Muscle layer of duodenum (tissue), 2 donors: ENCODE data around the gene RAPGEF2.

Experiments used
- H3K27ac ChIP-seq: one replicate; pipeline ENCODE4 v1.7.0; 2013; ENCODE audit warnings: mild to moderate bottlenecking, low read length
- H3K27me3 ChIP-seq: one replicate; pipeline ENCODE4 v1.7.0; 2013; ENCODE audit warnings: low read depth, mild to moderate bottlenecking, control low read depth, low read length
- H3K36me3 ChIP-seq, 2 donors: one replicate each; pipeline ENCODE4 v1.7.0; 2013; ENCODE audit warnings: low read length in 2 of 2, control low read depth in 1 of 2, mild to moderate bottlenecking in 1 of 2; ENCODE audit not compliant: insufficient read depth in 2 of 2, control insufficient read depth in 1 of 2
- H3K4me1 ChIP-seq, 2 donors: one replicate each; pipeline ENCODE4 v1.7.0; 2013; ENCODE audit warnings: low read length in 2 of 2, mild to moderate bottlenecking in 2 of 2, control low read depth in 1 of 2, moderate library complexity in 1 of 2; ENCODE audit not compliant: insufficient read depth in 2 of 2, control insufficient read depth in 1 of 2
- H3K4me3 ChIP-seq, 2 donors: one replicate each; pipeline ENCODE4 v1.7.0; 2013; ENCODE audit warnings: low read length in 2 of 2, low read depth in 1 of 2, mild to moderate bottlenecking in 1 of 2
- H3K9me3 ChIP-seq, 2 donors: one replicate each; pipeline ENCODE4 v1.7.0; 2013; ENCODE audit warnings: low read length in 2 of 2, control low read depth in 1 of 2, mild to moderate bottlenecking in 1 of 2; ENCODE audit not compliant: control insufficient read depth in 1 of 2
- donor health status: healthy.

Gene RAPGEF2

GRCh38 chr4:159268607-159269006 lies 165.7 kb downstream of the RAPGEF2 start:
- Histone ChIP-seq H3K36me3 (no peaks in the 10 kb centered on the region), H3K9me3 (no peaks in the 10 kb centered on the region), H3K4me3 (no peak overlapping the region), H3K27me3 (no peaks in the 10 kb centered on the region), H3K27ac (no peak overlapping the region), H3K4me1 (peaks cover 15 to 23% of the 10 kb centered on the region in 2 donors)

GRCh38 chr4:159269116-159269515 lies 166.2 kb downstream of the RAPGEF2 start:
- Histone ChIP-seq H3K27me3 (no peaks in the 10 kb centered on the region), H3K9me3 (no peaks in the 10 kb centered on the region), H3K27ac (no peak overlapping the region), H3K4me3 (no peak overlapping the region), H3K4me1 (peaks cover 15 to 23% of the 10 kb centered on the region in 2 donors), H3K36me3 (no peaks in the 10 kb centered on the region)

GRCh38 chr4:159269956-159270355 lies 167.1 kb downstream of the RAPGEF2 start:
- peaks cover 15 to 23% of the 10 kb centered on the region in 2 donors for H3K4me1 ChIP-seq
- H3K27ac ChIP-seq: no peak overlapping the region
- H3K27me3 ChIP-seq: no peaks in the 10 kb centered on the region
- no peak overlapping the region for H3K4me3 ChIP-seq
- no peaks in the 10 kb centered on the region for H3K36me3 ChIP-seq
- no peaks in the 10 kb centered on the region for H3K9me3 ChIP-seq

GRCh38 chr4:159271856-159272255 lies 169.0 kb downstream of the RAPGEF2 start:
- Histone ChIP-seq H3K9me3 (no peaks in the 10 kb centered on the region), H3K36me3 (no peaks in the 10 kb centered on the region), H3K27me3 (no peaks in the 10 kb centered on the region), H3K27ac (no peak overlapping the region), H3K4me1 (peaks cover 13 to 19% of the 10 kb centered on the region in 2 donors), H3K4me3 (no peak overlapping the region)

- Histone ChIP-seq H3K4me1 (peaks cover 10 to 16% of the 10 kb centered on the region in 2 donors), H3K4me3 (no peak overlapping the region), H3K27ac (no peak overlapping the region), H3K36me3 (no peaks in the 10 kb centered on the region), H3K9me3 (no peaks in the 10 kb centered on the region), H3K27me3 (no peaks in the 10 kb centered on the region)
Observed at GRCh38 chr4:159272273-159273140, 169.6 kb downstream of the RAPGEF2 start.

GRCh38 chr4:159273141-159273438 lies 170.2 kb downstream of the RAPGEF2 start:
- no peak overlapping the region for H3K4me3 ChIP-seq
- H3K9me3 ChIP-seq: no peaks in the 10 kb centered on the region
- no peak overlapping the region for H3K27ac ChIP-seq
- H3K4me1 ChIP-seq: peaks cover 10 to 16% of the 10 kb centered on the region in 2 donors
- H3K36me3 ChIP-seq: no peaks in the 10 kb centered on the region
- H3K27me3 ChIP-seq: no peaks in the 10 kb centered on the region

- no peaks in the 10 kb centered on the region for H3K27me3 ChIP-seq
- H3K4me1 ChIP-seq: peaks cover 10 to 16% of the 10 kb centered on the region in 2 donors
- H3K9me3 ChIP-seq: no peaks in the 10 kb centered on the region
- no peak overlapping the region for H3K4me3 ChIP-seq
- H3K27ac ChIP-seq: no peak overlapping the region
- no peaks in the 10 kb centered on the region for H3K36me3 ChIP-seq
Observed at GRCh38 chr4:159273841-159274240, 171.0 kb downstream of the RAPGEF2 start.

GRCh38 chr4:159278399-159278798 lies 175.5 kb downstream of the RAPGEF2 start:
- Histone ChIP-seq H3K36me3 (no peaks in the 10 kb centered on the region), H3K27me3 (no peaks in the 10 kb centered on the region), H3K27ac (no peak overlapping the region), H3K4me1 (peaks cover 5 to 12% of the 10 kb centered on the region in 2 donors), H3K9me3 (no peaks in the 10 kb centered on the region), H3K4me3 (no peak overlapping the region)

- no peak overlapping the region for H3K4me3 ChIP-seq
- peaks cover 5 to 12% of the 10 kb centered on the region in 2 donors for H3K4me1 ChIP-seq
- no peak overlapping the region for H3K27ac ChIP-seq
- H3K9me3 ChIP-seq: no peaks in the 10 kb centered on the region
- H3K27me3 ChIP-seq: no peaks in the 10 kb centered on the region
- H3K36me3 ChIP-seq: no peaks in the 10 kb centered on the region
Observed at GRCh38 chr4:159279084-159279483, 176.2 kb downstream of the RAPGEF2 start.

- no peaks in the 10 kb centered on the region for H3K27me3 ChIP-seq
- no peaks in the 10 kb centered on the region for H3K9me3 ChIP-seq
- H3K4me1 ChIP-seq: peaks cover 5 to 12% of the 10 kb centered on the region in 2 donors
- H3K4me3 ChIP-seq: no peak overlapping the region
- H3K27ac ChIP-seq: no peak overlapping the region
- H3K36me3 ChIP-seq: no peaks in the 10 kb centered on the region
Observed at GRCh38 chr4:159280442-159281172, 177.7 kb downstream of the RAPGEF2 start.

GRCh38 chr4:159281771-159282170 lies 178.9 kb downstream of the RAPGEF2 start:
- Histone ChIP-seq H3K4me3 (no peak overlapping the region), H3K36me3 (no peaks in the 10 kb centered on the region), H3K27me3 (no peaks in the 10 kb centered on the region), H3K4me1 (peaks cover 5 to 12% of the 10 kb centered on the region in 2 donors), H3K9me3 (no peaks in the 10 kb centered on the region), H3K27ac (no peak overlapping the region)
